ENCODE measurements around the gene STRN3. TPM values are rescaled to one million over a fixed set of nuclear protein-coding genes. Genes with fewer than 3 reads are reported as not detected.

Gene STRN3
- total RNA-seq, 4 donors from 2014 or later, result 21.5 to 50.0 (median 29.5) TPM

DNA sequence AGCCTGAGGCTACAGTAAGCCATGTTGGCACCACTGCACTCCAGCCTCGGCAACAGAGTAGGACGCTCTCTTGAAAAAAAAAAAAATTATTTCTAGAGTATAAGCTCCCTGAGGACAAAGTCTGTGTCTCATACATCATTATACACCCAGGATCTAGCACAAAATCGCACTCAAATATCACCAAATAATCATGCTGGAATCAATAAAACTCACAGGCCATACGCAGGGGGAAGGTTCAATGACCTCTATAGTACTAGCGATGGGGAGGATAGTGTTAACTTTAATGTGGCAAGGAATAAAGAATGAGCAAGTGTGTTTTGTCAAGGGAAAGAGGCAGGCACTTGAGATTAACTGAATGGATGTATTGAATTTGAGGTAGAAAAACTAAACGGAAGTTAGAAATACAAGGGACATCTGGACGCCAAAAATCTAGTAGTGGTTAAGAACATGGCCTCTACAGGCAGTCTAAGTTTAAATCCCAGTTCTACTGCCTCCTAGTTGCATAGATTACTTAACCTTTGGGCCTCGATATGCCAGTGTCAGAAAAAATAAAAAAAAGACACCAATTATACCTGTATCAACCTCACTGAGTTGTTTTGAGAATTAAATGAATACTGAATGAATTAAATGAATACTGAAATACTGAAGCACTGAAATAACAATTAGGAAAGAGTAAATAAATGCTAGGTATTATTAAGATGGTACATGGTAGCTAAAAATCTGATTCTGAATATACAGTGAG, 5.2 kb downstream of the STRN3 start:
- peaks cover 19% of the 10 kb centered on the region for H3K4me1 ChIP-seq
- no peaks in the 10 kb centered on the region for H3K27me3 ChIP-seq
- H3K36me3 ChIP-seq, result peaks cover 8% of the 10 kb centered on the region
- no peak overlapping the region for H3K4me3 ChIP-seq
- 87% methylated on average over 8 of the region's 8 CpGs for WGBS
- H3K27ac ChIP-seq, result no peak overlapping the region
- no peak for DNase-seq (ENCODE audit: low spot score in 2 of 2)
- H3K9me3 ChIP-seq, result no peaks in the 10 kb centered on the region
- TF ChIP-seq POLR2A (IDR thresholded peaks at IDR 0.05) (no peak), EP300 (IDR thresholded peaks at IDR 0.05) (no peak), POLR2AphosphoS5 (IDR thresholded peaks at IDR 0.05) (no peak)
- TF ChIP-seq, protein P1, sequence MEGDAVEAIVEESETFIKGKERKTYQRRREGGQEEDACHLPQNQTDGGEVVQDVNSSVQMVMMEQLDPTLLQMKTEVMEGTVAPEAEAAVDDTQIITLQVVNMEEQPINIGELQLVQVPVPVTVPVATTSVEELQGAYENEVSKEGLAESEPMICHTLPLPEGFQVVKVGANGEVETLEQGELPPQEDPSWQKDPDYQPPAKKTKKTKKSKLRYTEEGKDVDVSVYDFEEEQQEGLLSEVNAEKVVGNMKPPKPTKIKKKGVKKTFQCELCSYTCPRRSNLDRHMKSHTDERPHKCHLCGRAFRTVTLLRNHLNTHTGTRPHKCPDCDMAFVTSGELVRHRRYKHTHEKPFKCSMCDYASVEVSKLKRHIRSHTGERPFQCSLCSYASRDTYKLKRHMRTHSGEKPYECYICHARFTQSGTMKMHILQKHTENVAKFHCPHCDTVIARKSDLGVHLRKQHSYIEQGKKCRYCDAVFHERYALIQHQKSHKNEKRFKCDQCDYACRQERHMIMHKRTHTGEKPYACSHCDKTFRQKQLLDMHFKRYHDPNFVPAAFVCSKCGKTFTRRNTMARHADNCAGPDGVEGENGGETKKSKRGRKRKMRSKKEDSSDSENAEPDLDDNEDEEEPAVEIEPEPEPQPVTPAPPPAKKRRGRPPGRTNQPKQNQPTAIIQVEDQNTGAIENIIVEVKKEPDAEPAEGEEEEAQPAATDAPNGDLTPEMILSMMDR (IDR thresholded peaks at IDR 0.05), result no peak

DNA sequence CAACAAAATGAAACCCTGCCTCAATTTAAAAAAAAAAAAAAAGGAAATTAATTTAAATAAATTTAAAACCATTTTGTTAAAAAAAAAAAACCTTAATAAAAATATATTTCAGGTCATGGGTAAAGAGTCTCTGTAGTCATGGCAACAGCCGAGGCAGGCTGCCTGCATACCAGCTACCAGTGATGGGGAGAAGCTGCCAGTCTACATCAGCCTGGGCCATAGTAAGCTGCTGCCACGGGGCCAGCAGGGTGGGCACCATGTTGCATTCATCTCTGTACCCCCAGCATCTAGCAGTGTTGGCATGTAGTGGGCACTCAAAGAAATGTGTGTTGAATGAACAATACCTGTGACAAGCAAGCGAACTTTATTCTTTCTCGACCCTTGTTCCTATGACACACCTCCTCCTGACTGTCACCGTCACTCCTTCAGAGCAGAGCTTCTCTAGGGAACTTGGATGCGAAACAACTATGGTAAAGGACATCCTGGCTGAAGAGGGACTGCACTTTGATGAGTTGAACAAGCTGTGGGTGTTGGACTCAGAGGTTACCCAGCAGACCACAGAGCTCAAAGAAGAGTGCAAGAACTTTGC, 8.0 kb downstream of the STRN3 start:
- DNase-seq (ENCODE audit: low spot score in 2 of 2), result no peak
- no peak overlapping the region for H3K27ac ChIP-seq
- H3K36me3 ChIP-seq, result peaks cover 8% of the 10 kb centered on the region
- H3K27me3 ChIP-seq, result no peaks in the 10 kb centered on the region
- H3K4me3 ChIP-seq, result no peak overlapping the region
- 91% methylated on average over 6 of the region's 6 CpGs for WGBS
- peaks cover under 1% of the 10 kb centered on the region for H3K4me1 ChIP-seq
- TF ChIP-seq EP300 (IDR thresholded peaks at IDR 0.05), result no peak
- TF ChIP-seq POLR2AphosphoS5 (IDR thresholded peaks at IDR 0.05), result no peak
- TF ChIP-seq, protein P1 (IDR thresholded peaks at IDR 0.05), result no peak
- no peak for TF ChIP-seq POLR2A (IDR thresholded peaks at IDR 0.05)
- no peaks in the 10 kb centered on the region for H3K9me3 ChIP-seq

DNA sequence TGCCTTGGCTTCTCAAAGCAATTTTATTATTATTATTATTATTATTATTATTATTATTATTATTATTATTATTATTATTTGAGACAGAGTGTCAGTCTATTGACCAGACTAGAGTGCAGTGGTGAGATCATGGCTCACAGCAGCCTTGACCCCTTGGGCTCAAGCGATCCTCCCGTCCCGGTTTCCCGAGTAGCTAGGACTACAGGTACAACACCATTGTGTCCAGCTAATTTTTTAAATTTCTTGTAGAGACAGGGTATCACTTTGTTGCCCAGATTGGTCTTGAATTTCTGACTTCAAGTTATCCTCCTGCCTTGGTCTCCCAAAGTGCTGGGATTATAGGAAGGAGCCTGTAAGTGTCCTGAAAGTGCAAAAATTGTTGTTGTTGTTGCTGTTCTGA, 12.3 kb downstream of the STRN3 start:
- Histone ChIP-seq H3K9me3 (no peaks in the 10 kb centered on the region), H3K4me1 (no peaks in the 10 kb centered on the region), H3K27ac (no peak overlapping the region), H3K27me3 (no peaks in the 10 kb centered on the region), H3K36me3 (peaks cover 3% of the 10 kb centered on the region), H3K4me3 (no peak overlapping the region)
- TF ChIP-seq EP300 (IDR thresholded peaks at IDR 0.05) (no peak), POLR2AphosphoS5 (IDR thresholded peaks at IDR 0.05) (no peak), POLR2A (IDR thresholded peaks at IDR 0.05) (no peak)
- TF ChIP-seq, protein P1 (IDR thresholded peaks at IDR 0.05), result no peak
- no peak for DNase-seq (ENCODE audit: low spot score in 2 of 2)
- 98% methylated on average over 4 of the region's 4 CpGs for WGBS

DNA sequence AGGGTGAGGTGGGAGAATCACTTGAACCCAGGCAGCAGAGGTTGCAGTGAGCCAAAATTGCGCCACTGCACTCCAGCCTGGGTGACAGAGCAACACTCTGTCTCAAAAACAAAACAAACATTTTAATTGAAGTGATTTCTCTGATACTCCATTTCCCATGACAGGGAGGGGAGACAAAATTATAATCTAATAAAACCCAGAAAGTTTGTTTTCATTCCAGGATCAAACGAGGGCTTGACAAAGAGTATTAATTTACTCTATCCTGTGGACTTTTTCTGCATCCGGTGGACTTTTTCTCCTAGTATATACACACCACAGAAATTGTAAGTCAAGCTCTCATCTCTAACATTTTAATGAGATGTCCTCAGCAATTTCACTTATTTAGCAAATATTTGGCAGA, 15.2 kb downstream of the STRN3 start:
- peaks cover 6% of the 10 kb centered on the region for H3K36me3 ChIP-seq
- TF ChIP-seq POLR2A (IDR thresholded peaks at IDR 0.05), result no peak
- TF ChIP-seq POLR2AphosphoS5 (IDR thresholded peaks at IDR 0.05), result no peak
- TF ChIP-seq, protein P1 (IDR thresholded peaks at IDR 0.05), result no peak
- TF ChIP-seq EP300 (IDR thresholded peaks at IDR 0.05), result no peak
- H3K27ac ChIP-seq, result no peak overlapping the region
- no peaks in the 10 kb centered on the region for H3K27me3 ChIP-seq
- 84% methylated on average over 3 of the region's 3 CpGs for WGBS
- H3K9me3 ChIP-seq, result no peaks in the 10 kb centered on the region
- H3K4me3 ChIP-seq, result no peak overlapping the region
- no peak for DNase-seq (ENCODE audit: low spot score in 2 of 2)
- H3K4me1 ChIP-seq, result no peaks in the 10 kb centered on the region

DNA sequence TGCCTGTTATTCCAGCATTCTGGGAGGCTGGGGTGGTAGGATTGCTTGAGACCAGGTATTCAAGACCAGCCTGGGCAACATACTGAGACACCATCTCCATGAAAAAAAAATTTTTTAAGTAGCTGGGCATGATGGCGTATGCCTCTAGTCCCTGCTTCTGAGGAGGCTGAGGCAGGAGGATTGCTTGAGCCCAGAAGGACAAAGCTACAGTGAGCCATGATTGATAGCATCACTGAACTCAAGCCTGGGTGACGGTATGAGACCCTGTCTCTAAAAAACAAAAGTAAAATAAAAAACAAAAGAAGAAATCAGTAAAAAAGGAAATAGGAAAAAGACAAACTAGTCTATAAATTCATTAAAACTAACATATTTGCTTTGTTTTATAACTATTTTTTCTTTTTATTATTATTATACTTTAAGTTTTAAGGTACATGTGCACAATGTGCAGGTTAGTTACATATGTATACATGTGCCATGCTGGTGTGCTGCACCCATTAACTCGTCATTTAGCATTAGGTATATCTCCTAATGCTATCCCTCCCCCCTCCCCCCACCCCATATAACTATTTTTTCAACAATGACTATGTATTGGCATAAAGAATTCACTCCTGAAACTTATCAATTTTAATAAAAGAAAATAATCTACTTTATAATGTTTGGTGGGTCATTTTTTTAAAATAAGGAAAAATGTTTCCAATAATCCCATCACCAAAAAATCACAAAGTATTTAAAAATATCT, 16.2 kb downstream of the STRN3 start:
- H3K27me3 ChIP-seq, result no peaks in the 10 kb centered on the region
- WGBS, result 95% methylated on average over 3 of the region's 3 CpGs
- TF ChIP-seq, protein P1 (IDR thresholded peaks at IDR 0.05), result no peak
- TF ChIP-seq POLR2A (IDR thresholded peaks at IDR 0.05) (no peak), EP300 (IDR thresholded peaks at IDR 0.05) (no peak), POLR2AphosphoS5 (IDR thresholded peaks at IDR 0.05) (no peak)
- H3K27ac ChIP-seq, result no peak overlapping the region
- H3K4me3 ChIP-seq, result no peak overlapping the region
- no peak for DNase-seq (ENCODE audit: low spot score in 2 of 2)
- H3K9me3 ChIP-seq, result no peaks in the 10 kb centered on the region
- no peaks in the 10 kb centered on the region for H3K4me1 ChIP-seq
- H3K36me3 ChIP-seq, result peaks cover 8% of the 10 kb centered on the region
